RPMI7951 (cell line): ENCODE measurements around the gene KMO. TPM values are rescaled to one million over a fixed set of nuclear protein-coding genes. Genes with fewer than 3 reads are reported as not detected.
A peak's percentile ranks its signal among the peaks of the same experiment; 100 is the strongest.

Experiments
- DNase-seq: peaks from one replicate; pipeline ENCODE4 v3.0.0-alpha.2; 2012; ENCODE audit warnings: low read depth
- total RNA-seq: library from RNA; depleted of rRNA; stranded (reverse); fragments of >200 nt; shearing (Covaris generic); gene quantifications from 2 replicates; pipeline ENCODE4 v1.2.3, GENCODE V29; 2014

Gene KMO
- total RNA-seq, 1 experiment from 2014 or later, result 0.60 TPM

DNA sequence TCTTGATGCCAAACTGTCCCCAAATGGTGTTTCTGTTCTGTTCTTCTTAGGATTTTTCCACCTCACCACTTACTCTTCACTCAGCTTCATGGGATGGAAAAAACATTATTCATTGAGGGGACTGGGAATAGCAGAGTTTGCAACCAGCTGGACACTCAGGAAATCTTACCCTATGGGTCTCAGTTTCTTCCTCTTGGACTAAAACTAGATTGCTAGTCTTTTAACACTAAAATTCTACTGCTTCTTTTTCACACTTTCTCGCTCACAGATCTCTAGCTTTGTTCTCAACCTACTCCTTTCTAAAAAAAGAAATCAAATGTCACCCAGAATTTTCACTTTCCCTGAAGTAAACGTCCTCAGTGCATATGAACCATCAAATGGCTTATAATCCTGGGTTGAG lies 4.8 kb downstream of the KMO start:
- DNase-seq, result no peak

DNA sequence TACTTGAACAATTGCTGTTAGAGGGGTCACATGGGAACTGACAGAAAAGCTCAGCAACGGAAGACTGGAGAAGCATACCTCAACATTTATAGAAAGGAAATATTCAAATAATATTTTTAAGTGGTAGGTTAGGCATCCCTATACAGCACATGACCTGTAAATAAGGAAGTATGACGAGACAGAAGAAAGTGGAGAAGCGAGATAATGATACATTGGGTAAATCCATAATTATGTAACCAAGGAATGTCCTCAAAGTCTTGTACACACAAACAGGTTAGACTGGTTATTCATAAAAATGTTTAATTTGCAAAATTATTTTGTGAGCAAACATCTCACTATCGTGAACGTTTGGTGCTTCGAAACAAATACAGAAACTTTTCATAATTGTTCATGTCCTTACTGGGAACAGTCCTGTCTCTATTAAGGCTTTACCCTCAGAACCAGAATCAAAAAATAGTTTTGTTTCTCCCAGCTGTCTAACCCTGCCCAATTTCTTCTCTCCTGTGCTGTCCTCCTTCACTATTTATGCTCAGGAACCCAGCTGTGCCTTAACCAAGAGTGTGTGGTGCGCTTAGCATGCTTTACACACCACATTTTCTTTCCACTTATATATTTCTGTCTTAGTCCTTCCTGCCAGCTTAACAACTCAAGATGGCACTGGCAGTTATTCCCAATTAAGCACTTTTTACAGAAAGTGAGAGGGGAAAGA lies 10.2 kb downstream of the KMO start:
- no peak for DNase-seq

DNA sequence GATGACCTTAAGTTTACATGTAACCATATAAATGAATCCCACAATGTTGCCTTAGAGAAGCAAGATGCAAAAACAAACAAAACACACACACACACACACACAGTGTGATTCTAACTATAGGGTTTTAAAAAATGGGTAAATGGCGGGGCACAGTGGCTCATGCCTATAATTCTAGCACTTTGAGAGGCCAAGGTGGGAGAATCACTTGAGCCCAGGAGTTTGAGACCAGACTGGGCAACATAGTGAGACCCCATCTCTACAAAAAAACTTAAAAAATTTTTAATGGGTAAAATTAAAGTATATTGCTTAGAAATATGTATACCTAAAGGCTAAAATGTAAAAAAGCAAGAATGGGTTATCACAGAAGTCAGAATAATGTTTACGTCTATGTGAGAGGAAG lies 15.8 kb downstream of the KMO start:
- no peak for DNase-seq

DNA sequence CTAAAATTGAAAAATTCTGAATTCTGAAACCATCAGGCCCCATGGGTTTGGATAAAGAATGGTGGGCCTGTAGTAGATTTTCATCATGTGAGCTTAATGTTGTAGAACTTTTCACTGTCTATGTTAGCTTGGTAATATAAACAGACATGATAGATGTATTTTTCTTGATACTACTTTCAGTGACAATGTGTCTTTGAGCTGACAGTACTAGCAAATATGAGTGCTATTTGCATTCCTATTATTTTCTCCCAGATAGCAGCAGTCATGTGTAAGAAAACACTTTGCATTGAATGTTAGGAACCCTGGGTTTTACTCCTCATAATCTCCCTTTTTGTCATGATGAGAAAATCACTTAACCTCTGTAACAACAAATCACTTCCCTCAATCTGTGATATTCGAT lies 18.1 kb downstream of the KMO start:
- DNase-seq, result no peak

DNA sequence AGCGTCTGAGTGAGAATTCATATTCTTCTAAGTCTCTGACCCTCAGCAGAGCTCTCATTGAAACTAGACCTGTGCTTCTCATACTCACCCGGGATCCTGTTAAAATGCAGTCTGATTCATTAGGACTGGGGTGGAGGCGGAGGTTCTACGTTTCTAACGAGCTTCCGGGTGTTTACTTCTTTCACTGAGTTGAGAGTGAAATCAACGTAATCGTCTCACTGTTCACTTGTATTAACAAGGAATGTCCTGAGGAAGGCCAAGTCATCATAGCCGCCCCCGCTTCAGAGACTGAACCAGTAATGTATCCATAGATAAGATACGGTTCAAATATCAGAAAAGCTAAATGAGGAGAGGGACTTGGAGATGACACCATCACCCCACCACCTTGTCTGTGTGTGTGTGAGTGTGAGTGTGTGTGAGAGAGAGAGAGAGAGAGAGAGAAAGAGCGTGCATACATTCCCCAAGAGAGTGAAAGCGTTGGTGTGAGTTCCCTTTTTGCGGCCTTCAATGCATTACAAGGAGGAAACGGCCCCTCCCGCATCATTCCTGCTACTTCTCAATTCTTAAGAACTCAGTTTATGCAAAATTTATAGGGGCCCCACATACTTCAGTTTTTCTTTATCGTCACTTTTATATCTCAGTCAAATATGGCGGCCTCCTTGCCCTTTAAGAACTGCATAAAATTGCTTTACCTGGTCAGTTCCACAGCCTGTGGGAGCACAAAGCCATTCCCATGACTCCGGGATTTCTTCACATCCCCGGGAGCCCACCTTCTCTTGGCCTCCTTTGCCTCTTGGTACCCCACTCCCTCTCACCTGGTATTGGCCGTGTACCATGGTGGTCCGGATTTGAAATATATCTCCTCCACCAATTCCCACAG lies 19.8 kb downstream of the KMO start:
- DNase-seq, result no peak

DNA sequence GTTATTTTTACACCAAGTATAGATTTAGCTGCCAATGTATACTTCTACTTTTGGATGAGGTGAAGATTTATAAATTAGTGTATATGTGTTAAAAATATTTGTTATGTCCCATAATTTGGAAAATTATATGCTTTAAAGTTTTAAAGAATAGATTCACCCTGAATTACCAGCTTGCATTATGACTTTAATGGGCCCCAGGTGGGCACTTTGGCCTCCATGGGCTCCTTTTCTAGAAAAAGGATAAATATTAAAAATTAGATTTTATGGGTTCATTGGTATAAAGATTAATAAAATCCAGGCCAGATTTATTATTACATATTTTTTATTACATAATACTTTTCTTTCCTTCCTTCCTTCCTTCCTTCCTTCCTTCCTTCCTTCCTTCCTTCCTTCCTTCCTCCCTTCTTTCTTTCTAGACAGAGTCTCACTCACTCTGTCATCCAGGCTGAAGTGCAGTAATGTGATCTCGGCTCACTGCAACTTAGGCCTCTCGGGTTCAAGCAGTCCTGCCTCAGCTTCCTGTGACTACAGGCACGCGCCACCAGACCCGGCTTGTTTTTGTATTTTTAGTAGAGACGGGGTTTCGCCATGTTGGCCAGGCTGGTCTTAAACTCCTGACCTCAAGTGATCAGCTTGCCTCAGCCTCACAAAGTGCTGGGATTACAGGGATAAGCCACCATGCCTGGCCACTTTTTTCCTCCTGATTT lies 21.9 kb downstream of the KMO start:
- DNase-seq, result no peak

DNA sequence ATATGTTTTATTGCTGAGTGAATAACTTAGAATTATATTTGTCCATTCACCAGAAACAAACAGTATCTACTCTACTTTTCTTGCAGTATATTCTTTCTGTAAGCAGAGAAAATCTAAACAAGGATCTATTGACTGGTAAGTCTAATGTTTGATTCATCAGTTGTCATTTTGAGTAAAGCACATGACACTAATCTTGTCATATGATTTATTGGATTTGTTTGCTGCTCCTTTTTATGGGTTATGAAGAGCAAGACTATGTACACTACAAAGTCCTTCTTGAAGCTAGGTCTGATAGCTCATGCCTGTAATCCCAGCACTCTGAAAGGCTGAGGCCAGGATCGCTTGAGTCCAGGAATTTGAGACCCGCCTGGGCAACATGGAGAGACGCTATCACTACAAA lies 23.3 kb downstream of the KMO start:
- DNase-seq, result no peak

DNA sequence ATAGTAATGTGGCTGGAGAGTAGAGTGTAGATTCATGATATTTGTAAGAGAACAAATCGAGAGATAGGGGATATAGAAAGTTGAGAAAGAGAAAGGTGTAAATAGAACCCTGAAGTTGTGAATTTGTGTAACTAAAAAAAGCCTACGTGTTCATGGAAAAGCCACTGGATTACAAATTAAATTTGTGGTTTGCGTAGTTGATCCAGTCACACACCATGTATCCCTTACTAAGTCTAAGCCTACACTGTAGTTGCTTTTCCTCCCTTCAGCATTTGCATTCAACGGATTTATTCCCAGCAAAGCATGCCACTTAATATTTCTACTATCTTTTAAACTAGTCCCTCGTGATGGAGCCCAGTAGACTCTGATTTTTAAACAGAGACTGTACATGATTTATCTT lies 24.9 kb downstream of the KMO start:
- DNase-seq, result no peak

DNA sequence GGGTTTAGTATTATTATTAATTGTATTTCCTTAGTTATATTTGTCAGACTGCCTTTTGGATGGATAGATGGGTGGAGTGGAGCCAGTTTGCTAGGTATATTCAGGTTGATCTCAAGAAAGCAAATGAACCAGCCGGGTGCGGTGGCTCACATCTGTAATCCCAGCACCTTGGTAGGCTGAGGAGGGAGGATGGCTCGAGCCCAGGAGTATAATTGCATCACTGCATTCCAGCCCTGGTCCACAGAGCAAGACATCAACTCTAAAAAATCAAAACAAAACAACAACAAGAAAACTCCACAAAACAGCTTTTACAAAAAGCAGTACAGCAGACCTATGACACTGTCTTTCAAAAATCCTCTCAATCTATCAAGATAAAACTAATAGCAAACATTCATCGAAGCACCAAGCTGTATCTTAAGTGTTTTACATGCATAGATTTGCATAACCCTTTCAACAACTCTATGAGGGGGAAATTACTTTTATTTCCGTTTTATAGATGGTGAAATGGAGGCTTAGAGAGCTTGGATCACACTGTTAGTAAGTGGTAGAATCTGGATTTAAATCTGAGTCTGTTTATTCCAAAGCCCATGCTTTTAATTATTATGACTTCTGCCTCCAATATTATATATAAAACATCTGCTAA lies 25.5 kb downstream of the KMO start:
- DNase-seq, result no peak

DNA sequence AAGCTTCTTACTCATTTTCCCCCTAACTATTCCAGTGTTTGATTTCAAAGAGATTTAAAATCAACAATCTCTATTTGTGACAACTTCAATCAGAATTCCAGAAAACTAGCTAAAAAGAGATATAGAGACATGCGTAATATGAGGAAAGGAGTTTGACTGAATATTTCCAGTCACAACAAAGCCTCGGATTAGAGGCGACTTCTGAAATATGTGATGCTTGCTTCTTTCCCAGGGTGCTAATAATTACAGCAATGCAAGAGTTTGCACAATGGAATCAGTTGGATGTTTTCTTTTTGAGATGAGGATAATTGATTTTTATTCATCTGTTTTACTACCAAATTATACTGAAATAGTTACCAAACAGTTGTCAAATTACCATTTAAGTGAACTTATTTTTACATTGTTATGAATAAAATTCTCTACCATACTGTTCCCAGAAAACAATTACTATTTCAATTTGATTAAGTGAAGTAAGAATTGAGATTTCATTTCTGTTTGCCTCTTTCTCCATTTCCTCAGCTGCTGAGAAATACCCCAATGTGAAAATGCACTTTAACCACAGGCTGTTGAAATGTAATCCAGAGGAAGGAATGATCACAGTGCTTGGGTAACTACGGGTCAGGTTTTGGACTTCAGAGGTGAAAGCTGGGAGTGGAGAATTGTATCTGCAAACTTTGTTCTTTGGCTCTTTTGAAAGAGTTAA lies 28.1 kb downstream of the KMO start:
- DNase-seq, result no peak

DNA sequence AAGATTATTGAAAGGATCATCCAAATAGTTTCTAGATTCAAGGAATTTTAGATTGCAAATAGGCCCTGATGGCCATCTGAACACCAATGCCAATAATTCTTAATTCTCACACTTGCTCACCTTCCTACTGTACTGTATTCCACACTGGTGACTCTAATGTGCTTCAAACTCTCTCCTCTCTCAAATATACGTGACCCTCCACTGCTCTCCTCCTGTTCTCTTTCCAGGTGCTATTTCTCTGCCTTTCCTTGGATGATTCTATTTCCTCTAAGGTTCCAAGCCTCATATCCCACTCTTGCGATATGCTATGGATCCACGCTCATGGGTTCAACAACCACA lies 28.6 kb downstream of the KMO start:
- DNase-seq, result no peak

DNA sequence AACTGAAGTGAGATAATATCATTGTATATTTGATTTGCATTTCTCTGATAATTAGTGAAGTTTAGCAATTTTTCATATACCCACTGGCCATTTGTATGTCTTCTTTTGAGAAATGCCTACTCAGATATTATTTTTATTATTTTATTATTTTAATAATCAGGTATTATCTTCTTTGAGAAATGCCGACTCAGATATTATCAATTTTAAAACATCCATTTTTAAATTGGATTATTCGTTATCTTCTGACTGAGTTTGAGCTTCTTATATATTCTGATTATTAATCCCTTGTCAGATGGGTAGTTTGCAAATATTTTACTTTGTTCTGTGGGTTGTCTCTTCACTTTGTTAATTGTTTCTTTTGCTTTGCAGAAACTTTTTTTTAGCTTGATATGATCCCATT lies 37.7 kb downstream of the KMO start:
- DNase-seq, result no peak

DNA sequence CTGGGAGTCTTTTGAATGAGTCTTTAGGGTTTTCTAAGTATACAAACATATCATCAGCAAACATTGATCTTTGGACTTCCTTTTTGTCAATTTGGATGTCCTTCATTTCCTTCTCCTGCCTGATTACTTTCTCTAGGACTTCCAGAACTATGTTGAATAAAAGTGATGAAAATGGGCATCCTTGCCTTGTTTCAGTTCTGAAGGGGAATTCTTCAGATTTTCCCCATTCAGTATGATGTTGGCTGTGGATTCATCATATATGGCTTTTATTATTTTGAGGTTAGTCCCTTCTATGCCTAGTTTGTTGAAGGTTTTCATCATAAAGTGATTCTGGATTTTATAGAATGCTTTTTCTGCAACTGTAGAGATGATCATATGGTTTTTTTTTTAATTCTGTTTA lies 42.0 kb downstream of the KMO start:
- DNase-seq, result no peak

DNA sequence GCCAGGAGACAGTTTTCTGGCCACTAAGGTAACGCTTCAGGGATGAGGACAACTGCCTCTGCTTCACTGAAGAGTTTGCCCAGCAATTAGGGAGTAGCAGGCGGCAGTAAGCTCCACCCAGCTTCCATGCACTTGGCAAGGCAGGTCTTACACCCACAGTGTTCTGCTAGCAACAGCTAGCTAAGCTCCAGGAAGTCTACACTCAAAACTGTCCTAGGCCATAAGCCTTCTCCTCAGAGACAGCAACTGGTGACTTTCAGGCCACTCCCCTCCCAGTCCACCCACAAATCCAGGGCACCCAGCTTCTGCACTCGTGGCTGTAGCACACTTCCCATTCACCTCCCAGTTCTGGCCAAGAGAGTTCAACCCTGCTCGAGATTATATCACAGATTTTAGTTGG lies 47.3 kb downstream of the KMO start:
- DNase-seq, result no peak

DNA sequence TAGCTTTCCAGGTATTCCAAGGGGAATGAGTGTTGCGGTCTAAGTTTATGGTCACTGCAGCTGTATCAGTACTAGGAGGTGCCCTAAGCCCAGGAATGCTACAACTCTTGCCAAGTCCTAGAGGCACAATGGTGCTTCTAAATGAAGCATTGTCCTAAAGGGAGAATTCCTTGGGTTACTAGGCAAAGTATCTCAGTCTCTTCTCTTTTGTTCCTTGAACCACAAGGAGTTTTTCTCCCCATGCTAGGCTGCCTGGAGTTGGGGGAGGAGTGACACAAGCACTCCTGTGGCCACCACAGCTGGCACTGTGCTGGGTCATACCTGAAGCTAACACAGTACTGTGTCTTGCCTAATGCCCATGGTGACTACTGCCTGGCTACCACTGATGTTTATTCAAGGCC lies 50.7 kb downstream of the KMO start:
- no peak for DNase-seq

DNA sequence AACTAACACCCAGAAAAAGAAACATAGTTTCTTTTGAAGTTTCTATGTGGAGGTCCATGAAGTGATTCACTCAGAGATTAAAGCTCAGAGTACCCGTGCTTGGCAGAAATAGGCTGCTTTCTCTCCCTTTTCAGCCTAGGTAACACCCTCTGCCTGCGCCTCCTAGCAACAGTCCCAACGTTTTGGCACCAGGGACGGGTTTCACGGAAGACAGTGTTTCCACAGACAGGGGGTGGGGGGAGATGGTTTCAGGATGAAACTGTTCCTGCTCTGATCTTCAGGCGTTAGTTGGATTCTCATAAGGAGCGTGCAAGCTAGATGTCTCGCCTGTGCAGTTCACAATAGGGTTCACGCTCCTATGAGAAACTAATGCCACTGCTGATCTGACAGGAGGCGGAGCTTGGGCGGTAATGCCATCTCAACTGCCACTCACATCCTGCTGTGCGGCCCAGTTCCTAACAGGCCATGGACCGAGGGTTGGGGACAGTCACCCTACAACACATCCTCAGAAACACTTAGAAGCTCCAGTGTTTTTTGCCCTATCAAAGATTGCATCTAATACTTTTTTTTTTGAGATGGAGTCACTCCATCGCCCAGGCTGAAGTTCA lies 54.8 kb downstream of the KMO start:
- DNase-seq, result no peak

DNA sequence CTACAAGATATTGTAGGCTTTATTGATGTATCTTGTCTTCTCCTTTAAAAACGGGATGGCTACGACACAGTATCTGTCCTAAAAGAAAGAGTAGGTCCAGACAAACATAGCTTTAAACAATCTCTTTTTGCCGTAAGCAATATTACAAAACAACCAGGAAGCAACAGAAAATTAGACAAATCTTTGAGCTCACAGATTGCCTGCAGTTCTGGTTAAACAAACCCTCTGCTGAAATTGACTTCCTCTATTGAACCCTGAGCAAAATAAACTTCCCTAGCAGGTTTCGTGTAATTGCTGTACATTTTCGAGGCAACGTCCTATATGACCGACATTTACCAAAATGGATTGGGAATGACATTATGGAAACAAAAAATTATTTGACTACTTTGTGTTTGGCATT lies 57.3 kb downstream of the KMO start:
- DNase-seq, result no peak

DNA sequence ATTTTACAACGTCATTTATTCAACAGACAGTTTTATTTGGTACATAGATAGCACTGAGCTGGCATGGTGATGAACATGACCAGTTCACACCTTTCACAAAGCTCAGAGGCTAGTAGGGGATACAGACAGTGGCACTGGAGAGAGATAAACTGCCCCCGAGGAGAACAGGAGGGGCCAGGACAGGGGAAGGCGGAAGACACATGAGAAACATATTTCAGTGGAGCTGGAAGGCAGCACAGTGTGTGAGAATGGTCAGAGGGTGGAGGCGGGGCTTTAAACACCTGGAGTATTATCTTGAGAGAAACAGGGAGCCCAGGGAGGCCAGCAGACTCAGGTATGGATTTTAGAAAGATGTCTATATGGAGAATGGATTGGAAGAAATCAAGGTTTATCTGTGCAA lies 58.5 kb downstream of the KMO start:
- no peak for DNase-seq

DNA sequence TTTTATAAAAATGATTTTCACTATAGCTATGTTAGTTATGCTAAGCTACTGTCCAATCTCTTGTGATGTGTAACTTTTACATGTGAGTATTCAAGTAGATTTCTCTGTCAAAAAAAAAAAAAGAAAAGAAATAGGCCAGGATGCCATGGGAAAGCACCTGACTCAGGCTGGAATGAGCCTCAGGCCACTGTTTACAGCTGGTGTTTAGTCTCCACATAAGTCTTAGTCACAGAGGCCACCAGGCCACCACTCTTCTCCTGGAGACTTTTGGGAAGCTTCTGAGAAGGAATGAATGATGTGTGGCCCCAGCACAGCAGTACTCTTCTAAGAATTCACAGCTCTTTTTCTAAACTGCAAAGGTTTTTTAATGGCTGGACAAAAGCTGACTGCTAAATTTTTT lies 59.1 kb downstream of the KMO start:
- DNase-seq, result peak; percentile 87

DNA sequence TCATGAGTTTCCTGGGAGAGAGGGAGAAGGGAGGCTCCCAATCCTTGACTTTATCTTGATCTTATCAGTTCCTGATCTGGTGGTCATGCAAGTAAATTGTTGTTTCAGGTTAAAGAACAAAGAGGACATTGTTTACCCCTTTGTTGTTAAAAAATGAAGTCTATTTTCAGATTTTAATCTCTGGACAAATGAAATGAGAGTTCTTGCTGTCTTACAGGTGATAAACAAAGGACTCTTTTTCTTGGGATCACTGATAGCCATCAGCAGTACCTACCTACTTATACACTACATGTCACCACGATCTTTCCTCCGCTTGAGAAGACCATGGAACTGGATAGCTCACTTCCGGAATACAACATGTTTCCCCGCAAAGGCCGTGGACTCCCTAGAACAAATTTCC lies 59.6 kb downstream of the KMO start:
- DNase-seq, result no peak

DNA sequence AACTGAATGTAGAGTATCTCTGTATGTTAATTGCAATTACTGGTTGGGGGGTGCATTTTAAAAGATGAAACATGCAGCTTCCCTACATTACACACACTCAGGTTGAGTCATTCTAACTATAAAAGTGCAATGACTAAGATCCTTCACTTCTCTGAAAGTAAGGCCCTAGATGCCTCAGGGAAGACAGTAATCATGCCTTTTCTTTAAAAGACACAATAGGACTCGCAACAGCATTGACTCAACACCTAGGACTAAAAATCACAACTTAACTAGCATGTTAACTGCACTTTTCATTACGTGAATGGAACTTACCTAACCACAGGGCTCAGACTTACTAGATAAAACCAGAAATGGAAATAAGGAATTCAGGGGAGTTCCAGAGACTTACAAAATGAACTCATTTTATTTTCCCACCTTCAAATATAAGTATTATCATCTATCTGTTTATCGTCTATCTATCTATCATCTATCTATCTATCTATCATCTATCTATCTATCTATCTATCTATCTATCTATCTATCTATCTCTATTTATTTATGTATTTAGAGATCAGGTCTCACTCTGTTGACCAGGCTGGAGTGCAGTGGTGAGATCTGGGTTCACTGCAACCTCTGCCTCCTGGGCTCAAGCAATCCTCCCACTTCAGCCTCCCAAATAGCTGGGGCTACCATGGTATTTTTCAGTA lies 60.2 kb downstream of the KMO start:
- peak; percentile 92 for DNase-seq
